Hepatocyte (in vitro differentiated cells): ENCODE data around the gene ZBTB32. TPM values are rescaled to one million over a fixed set of nuclear protein-coding genes. Genes with fewer than 3 reads are reported as not detected.

Experiments used
- DNase-seq: peaks from one replicate; pipeline ENCODE4 v3.0.0-alpha.2; 2016; ENCODE audit warnings: low spot score
- H2AFZ ChIP-seq: fragments of 200-600 bp; sonication (generic); 2 replicates; pipeline ENCODE4 v1.6.0; 2016; ENCODE audit warnings: antibody characterized with exemption, mild to moderate bottlenecking
- H3K27ac ChIP-seq: fragments of 200-600 bp; sonication (generic); 2 replicates; pipeline ENCODE4 v1.5.1; 2016; ENCODE audit warnings: mild to moderate bottlenecking
- H3K27me3 ChIP-seq: fragments of 200-600 bp; sonication (generic); 2 replicates; pipeline ENCODE4 v1.6.1; 2016
- H3K36me3 ChIP-seq: fragments of 200-600 bp; sonication (generic); replicated peaks from 2 replicates; pipeline ENCODE4 v1.5.1; 2016; ENCODE audit warnings: low read depth; ENCODE audit not compliant: insufficient read depth
- H3K4me1 ChIP-seq: fragments of 200-600 bp; sonication (generic); 2 replicates; pipeline ENCODE4 v1.5.1; 2016; ENCODE audit warnings: mild to moderate bottlenecking, moderate library complexity; ENCODE audit not compliant: insufficient read depth
- H3K4me2 ChIP-seq: fragments of 200-600 bp; sonication (generic); 2 replicates; pipeline ENCODE4 v1.6.0; 2016
- H3K4me3 ChIP-seq: fragments of 200-600 bp; sonication (generic); 2 replicates; pipeline ENCODE4 v1.5.1; 2016; ENCODE audit warnings: mild to moderate bottlenecking
- H3K79me2 ChIP-seq: fragments of 200-600 bp; sonication (generic); 2 replicates; pipeline ENCODE4 v1.6.0; 2017; ENCODE audit warnings: mild to moderate bottlenecking
- H3K9me2 ChIP-seq: fragments of 200-600 bp; sonication (generic); replicated peaks from 2 replicates; pipeline ENCODE4 v1.6.0; 2017; ENCODE audit warnings: mild to moderate bottlenecking; ENCODE audit not compliant: insufficient read depth
- H3K9me3 ChIP-seq: fragments of 200-600 bp; sonication (generic); 2 replicates; pipeline ENCODE4 v1.5.1; 2016; ENCODE audit warnings: low read depth, mild to moderate bottlenecking
- H4K20me1 ChIP-seq: fragments of 200-600 bp; sonication (generic); 2 replicates; pipeline ENCODE4 v1.6.0; 2016; ENCODE audit warnings: mild to moderate bottlenecking; ENCODE audit not compliant: insufficient read depth, poor library complexity, severe bottlenecking
- EZH2 ChIP-seq: fragments of 200-600 bp; sonication (generic); IDR thresholded peaks from 2 replicates; pipeline ENCODE4 v1.6.1; 2016; ENCODE audit warnings: antibody characterized with exemption, mild to moderate bottlenecking, borderline replicate concordance
- EZH2phosphoT487 ChIP-seq: fragments of 200-600 bp; sonication (generic); IDR thresholded peaks from one replicate; pipeline ENCODE4 v1.6.1; 2018; ENCODE audit warnings: antibody characterized with exemption, mild to moderate bottlenecking, low read depth, moderate library complexity; ENCODE audit not compliant: unreplicated experiment, severe bottlenecking
- WGBS: methylation state at CpG from one replicate; pipeline ENCODE4 v1.1.6; 2016; ENCODE audit warnings: low lambda C conversion rate; ENCODE audit errors: missing lambda C conversion rate; 5-methylcytosine and 5-hydroxymethylcytosine counted together
- polyA plus RNA-seq: library from polyadenylated mRNA; unstranded; fragments of >200 nt; fragmentation: Nextera tagmentation; extraction: Ambion mirVana; gene quantifications from 2 replicates; pipeline ENCODE4 v1.2.1, GENCODE V29; 2016
- total RNA-seq: library from RNA; depleted of rRNA; stranded (reverse); fragments of >200 nt; gene quantifications from 2 replicates; pipeline ENCODE4 v1.2.3, GENCODE V29; 2014
- TF ChIP-seq, protein P1 (sequence below): fragments of 200-600 bp; sonication (generic); IDR thresholded peaks from 2 replicates; pipeline ENCODE4 v1.5.1; 2016; ENCODE audit warnings: antibody characterized with exemption, mild to moderate bottlenecking; ENCODE audit not compliant: poor library complexity

ZBTB32 gene
- total and polyA plus RNA-seq, 2 experiments from 2014 or later = 0.11 TPM; not detected in 1

DNA sequence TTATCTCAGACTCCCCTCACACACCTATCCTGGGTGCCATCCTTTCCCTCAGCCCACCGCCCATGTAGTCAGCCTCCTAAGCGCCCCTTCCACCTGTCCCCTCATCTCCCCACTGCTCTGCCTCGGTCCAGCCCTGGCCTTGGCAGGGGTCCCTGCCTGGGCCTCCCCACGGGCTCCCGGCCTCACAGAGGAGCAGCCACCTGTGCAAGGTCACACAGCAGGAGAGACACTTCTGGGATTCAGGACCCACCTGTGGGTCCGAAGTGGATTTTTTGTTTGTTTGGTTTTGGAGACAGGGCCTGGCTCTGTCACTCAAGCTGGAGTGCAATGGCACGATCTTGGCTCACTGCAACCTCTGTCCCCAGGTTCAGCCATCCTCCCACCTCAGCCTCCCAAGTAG is 38.8 kb upstream of the ZBTB32 start:
- Histone ChIP-seq H3K27me3 (no peaks in the 10 kb centered on the region), H3K79me2 (no peaks in the 10 kb centered on the region), H3K4me2 (no peak overlapping the region), H3K4me3 (no peak overlapping the region), H3K9me2 (no peaks in the 10 kb centered on the region), H3K36me3 (no peaks in the 10 kb centered on the region), H4K20me1 (no peaks in the 10 kb centered on the region), H3K4me1 (no peaks in the 10 kb centered on the region), H3K27ac (no peak overlapping the region), H3K9me3 (no peaks in the 10 kb centered on the region), H2AFZ (no peak overlapping the region)
- DNase-seq = no peak
- WGBS = 89% methylated on average over 7 of the region's 7 CpGs
- TF ChIP-seq EZH2 = no peak
- TF ChIP-seq EZH2phosphoT487 = no peak
- TF ChIP-seq, protein P1, sequence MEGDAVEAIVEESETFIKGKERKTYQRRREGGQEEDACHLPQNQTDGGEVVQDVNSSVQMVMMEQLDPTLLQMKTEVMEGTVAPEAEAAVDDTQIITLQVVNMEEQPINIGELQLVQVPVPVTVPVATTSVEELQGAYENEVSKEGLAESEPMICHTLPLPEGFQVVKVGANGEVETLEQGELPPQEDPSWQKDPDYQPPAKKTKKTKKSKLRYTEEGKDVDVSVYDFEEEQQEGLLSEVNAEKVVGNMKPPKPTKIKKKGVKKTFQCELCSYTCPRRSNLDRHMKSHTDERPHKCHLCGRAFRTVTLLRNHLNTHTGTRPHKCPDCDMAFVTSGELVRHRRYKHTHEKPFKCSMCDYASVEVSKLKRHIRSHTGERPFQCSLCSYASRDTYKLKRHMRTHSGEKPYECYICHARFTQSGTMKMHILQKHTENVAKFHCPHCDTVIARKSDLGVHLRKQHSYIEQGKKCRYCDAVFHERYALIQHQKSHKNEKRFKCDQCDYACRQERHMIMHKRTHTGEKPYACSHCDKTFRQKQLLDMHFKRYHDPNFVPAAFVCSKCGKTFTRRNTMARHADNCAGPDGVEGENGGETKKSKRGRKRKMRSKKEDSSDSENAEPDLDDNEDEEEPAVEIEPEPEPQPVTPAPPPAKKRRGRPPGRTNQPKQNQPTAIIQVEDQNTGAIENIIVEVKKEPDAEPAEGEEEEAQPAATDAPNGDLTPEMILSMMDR = no peak

GRCh38 chr19:35666251-35666913 is 38.0 kb upstream of the ZBTB32 start, which contains the start of gene UPK1A:
Gene UPK1A, plus strand, starts transcription at chr19:35666517. Its CDS starts 296 bp downstream, at chr19:35666813.
- Histone ChIP-seq H3K36me3 (no peaks in the 10 kb centered on the region), H4K20me1 (no peaks in the 10 kb centered on the region), H3K27me3 (no peaks in the 10 kb centered on the region), H3K4me3 (no peak within 1 kb of the TSS), H3K9me3 (no peaks in the 10 kb centered on the region), H3K4me1 (no peaks in the 10 kb centered on the region), H3K4me2 (no peak within 1 kb of the TSS), H3K79me2 (no peaks in the 10 kb centered on the region), H2AFZ (no peak within 1 kb of the TSS), H3K27ac (no peak within 1 kb of the TSS), H3K9me2 (no peaks in the 10 kb centered on the region)
- TF ChIP-seq EZH2 (no peak), EZH2phosphoT487 (no peak)
- TF ChIP-seq, protein P1 = no peak
- no peak for DNase-seq
- 74% methylated on average over 16 of the region's 16 CpGs for WGBS

- no peaks in the 10 kb centered on the region for H3K9me3 ChIP-seq
- H3K9me2 ChIP-seq = no peaks in the 10 kb centered on the region
- H3K4me3 ChIP-seq = no peak overlapping the region
- WGBS = 78% methylated on average over 4 of the region's 6 CpGs
- TF ChIP-seq, protein P1 = no peak
- TF ChIP-seq EZH2phosphoT487 (no peak), EZH2 (no peak)
- DNase-seq = no peak
- H3K4me1 ChIP-seq = no peaks in the 10 kb centered on the region
- no peak overlapping the region for H3K4me2 ChIP-seq
- no peak overlapping the region for H3K27ac ChIP-seq
- no peaks in the 10 kb centered on the region for H3K36me3 ChIP-seq
- no peaks in the 10 kb centered on the region for H3K79me2 ChIP-seq
- H4K20me1 ChIP-seq = no peaks in the 10 kb centered on the region
- H3K27me3 ChIP-seq = no peaks in the 10 kb centered on the region
- H2AFZ ChIP-seq = no peak overlapping the region
Observed at GRCh38 chr19:35669566-35669965, 34.8 kb upstream of the ZBTB32 start.
